Cardiac septum (tissue), 1 donor: ENCODE measurements around the gene EXOSC2. TPM values are rescaled to one million over a fixed set of nuclear protein-coding genes. Genes with fewer than 3 reads are reported as not detected.

Experiments used
- DNase-seq: peaks from one replicate; pipeline ENCODE4 v3.0.0-alpha.2; 2020; ENCODE audit warnings: low spot score
- intact Hi-C: fragments of 100-400 bp; cut with DNase I; formaldehyde crosslinking; loops from one replicate; pipeline ENCODE4 v1.14.0; 2022
- total RNA-seq: library from RNA; stranded (reverse); fragmentation: NEBNext Ultra II Directional; extraction: Animal tissue kit (Norgen Biotek cat#: 25700); gene quantifications from one replicate; pipeline ENCODE4 v1.2.1, GENCODE V29; 2021
- donor health status: DM: no; HTN: no; CAD: no.

Gene EXOSC2
- total RNA-seq, 1 donor from 2014 or later = 12.7 TPM

DNA sequence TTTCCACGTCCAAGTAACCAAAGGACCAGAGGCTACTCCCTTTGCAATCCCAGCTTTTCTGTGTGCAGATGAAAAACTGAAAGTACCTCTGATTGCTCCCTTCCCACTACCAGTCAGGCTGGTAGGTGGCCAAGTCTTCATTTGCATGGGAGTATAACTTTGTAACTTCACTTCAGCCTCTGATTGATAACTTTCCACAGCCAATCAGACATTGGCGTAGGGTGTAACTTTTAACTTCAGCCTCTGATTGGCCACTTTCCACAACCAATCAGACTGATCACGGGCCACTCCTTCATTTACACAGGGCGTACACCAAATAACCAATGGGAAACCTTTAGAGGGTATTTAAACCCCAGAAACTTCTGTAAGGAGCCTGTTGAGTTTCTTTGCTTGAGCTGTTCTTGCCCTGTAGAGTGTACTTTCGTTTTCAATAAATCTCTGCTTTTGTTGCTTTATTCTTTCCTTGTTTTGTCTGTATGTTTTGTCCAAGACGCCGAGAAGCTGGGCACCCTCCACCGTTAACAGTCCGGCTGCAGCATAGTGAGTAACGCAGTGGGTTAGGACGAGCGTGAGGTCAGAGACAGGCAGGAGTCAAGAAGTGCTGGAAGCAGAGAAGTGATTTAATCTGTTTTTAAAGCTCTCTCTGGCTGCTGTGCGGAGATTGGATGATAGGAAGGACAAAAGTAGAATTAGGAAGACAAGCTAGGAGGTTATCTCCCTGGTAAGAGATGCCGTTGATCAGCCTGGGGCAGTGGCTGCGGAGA, 3.5 kb upstream of the EXOSC2 start:
- DNase-seq = no peak
- intact Hi-C loops = no loop called here

DNA sequence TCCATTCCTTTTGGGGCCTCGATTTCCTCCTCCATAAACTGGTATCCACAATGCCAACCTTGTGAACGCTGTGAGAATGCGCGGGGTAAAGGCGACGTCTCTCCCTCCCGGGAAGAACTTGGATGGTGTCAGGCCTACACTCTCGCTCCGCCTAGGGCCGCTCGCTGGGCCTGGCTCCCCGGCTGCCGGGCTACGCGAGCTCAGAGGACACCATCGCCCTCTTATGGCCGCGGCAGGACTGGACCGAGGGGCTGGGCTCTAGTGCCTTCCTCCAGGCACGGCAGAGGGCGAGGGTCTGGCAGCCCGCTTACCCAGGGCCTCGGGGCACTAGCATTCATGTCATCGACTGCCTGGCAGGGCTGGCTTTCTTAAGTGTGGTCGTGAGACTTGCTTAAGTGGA, 1.3 kb upstream of the EXOSC2 start:
- intact Hi-C loops = no loop called here

DNA sequence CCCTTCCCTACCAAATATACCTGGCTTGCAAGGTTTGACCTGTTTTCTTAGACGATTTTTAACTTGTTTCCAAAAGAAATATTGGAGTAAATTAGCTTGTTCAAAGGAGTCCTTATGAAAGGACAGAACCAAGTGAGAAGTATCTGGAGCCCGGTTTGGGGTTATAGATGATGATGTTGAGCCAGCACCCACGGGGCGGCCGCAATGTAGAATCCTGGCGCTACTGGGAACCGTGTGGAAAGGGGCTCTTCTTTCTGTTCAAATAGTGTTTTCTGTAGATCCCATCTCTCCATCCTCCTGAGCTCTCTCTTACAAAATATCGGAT, 517 bp upstream of the EXOSC2 start:
- intact Hi-C loops = no loop called here
- no peak for DNase-seq

More for the DNA sequence above, 1.3 kb upstream of the EXOSC2 start:
- no peak for DNase-seq

DNA sequence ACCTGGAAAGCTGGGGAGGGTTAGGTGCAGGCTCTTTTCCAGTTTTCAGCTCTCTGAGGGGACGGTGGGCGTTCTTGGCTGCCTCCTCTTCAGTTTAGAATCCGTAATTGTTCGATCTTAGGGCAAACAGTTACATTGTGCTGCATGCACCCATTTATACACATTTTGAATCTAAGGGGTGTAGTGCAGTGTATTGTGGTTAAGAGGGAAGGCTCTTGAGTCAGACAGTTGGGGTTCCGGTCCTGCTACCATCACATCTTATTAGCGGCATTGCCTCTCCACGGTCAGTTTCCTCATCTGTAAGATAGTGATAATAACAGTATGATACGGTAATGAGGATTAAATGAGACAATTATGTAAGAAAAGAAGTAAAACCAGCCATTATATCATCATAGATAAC, 625 bp downstream of the EXOSC2 start:
- intact Hi-C loops = no loop called here
- DNase-seq = no peak

DNA sequence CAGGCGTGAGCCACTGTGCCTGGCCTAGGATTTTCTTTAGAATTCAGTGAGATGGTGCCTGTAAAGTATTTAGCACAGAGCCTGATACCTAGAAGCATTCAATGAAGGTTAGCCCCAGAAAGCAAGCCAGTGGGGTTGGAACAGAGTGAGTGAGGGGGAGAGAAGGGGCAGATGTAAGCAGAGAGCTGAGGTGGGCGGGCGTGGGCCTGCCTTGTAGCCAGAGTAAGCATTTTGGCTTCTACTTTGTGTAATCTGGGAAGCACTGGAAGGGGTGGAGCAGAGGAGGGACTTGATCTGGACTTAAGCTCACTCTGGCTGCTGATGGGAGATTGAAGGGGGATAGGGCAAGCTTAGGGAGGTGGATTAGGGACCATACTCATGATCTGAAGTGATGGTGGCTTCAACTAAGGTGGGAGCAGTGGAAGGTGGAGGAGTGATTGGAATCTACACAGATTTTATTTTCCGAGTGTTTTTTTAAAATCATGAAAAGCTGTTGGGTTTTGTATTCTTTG, 2.6 kb downstream of the EXOSC2 start:
- intact Hi-C loops = no loop called here
- no peak for DNase-seq

DNA sequence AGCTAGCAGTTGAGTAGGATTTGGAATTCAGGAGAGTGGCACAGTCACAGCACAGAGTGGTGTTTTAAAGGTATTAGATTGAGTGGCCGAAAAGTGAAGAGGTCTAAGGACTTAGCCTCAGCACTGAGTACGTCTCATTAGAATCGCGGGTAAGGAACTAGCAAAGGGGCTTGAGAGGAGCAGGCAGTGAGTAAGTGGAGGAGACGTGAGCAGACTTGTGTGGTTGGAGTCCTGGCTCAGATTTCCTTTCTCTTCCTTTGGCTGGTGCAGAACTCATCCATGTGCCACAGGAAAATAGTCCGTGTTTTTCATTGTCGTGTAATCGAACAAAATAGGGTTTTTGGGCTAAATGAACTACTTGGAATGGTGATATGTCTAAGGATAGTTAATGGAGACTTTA, 3.4 kb downstream of the EXOSC2 start:
- intact Hi-C loops = no loop called here
- DNase-seq = no peak

DNA sequence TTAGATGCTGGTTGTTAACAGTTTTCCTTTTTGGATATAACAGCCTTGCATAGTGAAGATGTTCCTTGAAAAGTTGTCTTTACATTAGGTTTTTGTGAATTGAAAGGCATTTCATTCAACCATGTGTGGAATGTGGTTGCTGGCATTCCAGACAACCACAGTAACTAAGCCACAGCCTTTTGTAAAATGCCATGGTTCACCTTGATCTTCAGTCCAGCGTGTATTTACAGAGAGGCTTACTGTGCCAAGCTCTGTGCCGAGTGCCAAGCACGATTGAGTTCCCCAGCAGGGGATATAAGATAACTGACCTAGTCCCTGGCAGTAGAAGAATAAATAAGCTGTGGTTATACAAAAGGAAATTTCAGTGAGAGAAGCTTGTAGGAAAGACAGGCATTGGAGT, 4.9 kb downstream of the EXOSC2 start:
- intact Hi-C loops = no loop called here
- no peak for DNase-seq

DNA sequence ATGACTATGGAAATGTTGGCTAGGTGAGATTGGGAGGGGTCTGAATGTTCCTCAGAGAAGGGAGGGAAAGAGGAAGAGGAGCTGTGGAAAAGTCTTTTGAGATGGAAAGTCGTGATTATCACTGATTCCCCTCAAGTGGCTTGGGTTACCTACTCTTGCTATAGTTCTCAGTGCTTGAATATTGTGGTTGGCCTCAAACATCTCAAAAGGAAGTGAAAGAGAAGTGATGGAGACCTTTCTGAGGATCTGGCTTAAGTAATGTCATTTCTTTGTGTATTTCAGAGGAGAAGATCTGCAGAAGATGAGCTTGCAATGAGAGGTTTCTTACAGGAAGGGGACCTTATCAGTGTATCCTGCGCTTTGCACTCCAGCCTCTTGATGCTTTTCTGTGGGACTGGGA, 5.5 kb downstream of the EXOSC2 start:
- intact Hi-C loops = no loop called here
- DNase-seq = no peak

DNA sequence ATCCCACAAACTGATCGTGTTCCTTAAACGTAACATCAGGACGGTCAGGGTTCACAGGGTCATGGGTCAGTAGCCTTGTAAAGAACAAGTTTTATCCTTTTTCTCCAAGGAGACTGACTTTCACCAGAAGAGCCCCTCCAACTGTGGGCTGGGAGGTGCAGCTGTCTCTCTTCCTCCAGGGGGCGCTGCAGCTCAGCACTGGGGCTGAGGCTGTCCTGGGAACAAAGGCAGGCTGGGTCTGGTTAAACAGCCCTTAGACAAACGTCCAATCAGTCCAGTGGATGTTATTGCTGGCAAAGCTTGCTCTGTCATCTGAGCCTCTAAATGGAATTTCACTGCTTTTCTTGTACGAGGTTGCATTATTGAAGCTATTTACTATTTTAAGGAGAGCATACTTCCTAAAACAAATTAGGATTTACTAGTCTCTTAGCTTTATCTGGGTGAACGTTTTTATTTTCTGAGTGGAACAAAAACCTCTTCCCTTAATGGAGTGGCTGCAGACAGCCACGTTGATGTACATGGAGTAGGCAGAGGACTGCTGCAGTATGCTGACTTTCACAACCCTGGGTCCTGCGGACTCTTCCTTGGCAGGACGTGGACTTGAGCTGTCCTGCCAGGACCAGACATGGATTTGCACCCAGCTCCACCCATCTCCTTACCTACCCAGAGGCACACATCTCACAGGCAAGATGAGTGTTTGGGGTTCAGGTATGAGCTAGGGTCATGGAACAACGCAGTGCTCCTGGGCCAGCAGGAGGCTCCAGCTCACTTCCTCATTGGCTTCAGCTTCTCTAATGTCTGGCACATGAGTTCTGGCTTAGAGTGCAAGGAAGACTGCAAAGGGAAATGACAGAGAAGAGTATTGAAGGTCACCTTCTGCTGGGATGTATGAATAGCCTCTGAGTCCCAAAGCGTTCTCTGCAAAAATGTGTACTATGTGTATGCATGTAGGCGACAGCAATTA, 7.8 kb downstream of the EXOSC2 start:
- intact Hi-C loops = no loop called here

DNA sequence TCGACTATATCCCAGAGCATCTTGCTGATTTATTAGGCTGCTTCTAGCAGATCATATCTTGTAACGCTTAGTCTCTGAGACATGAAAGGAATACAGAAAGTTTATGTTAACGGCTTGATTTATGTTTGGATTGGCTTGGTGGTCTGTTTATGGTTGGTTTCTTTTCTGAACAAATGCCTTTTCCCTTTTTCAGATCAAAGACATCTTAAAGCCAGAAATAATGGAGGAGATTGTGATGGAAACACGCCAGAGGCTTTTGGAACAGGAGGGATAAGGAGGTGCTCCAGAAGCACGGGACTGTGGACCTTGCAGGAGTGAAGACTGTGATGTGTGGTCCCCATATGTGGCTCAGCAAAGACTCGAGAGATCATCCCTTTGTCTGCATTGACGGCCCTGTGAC, 9.9 kb downstream of the EXOSC2 start:
- DNase-seq = no peak
- intact Hi-C loops = no loop called here

More for the DNA sequence above, 7.8 kb downstream of the EXOSC2 start:
- peak; percentile 91 for DNase-seq

DNA sequence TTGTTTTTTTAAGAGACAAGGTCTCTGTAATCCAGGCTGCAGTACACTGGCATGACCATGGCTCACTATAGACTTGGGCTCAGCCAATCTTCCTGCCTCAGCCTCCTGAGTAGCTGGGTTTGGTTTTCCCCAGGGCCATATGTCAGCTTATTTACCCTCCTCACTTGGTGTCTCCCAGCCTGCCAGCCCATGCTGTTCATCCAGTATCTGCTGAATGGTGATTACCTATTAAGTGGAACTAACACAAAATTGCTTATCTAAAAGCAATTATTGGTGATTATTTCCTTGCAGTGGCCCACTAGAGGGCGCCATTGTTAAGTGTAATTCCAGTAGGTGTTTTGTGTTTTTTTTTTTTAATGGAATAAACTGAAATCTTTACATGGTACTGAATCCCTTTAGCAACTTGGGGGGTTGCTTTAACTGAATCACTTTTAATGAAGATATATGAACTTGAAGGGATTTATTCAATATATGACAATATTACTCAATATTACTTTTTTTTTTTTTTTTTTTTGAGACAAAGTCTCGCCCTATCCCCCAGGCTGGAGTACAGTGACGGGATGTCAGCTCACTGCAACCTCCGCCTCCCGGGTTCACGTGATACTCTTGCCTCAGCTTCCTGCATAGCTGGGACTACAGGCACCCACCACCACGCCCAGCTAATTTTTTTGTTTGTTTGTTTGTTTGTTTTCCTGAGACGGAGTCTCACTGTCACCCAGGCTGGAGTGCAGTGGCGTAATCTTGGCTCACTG, 13.8 kb downstream of the EXOSC2 start:
- intact Hi-C loops = loop anchor here (2.0 to 5.0 kb wide), 3 partner anchors 233 to 340 kb away; no protein-coding TSS in a partner anchor
- no peak for DNase-seq

DNA sequence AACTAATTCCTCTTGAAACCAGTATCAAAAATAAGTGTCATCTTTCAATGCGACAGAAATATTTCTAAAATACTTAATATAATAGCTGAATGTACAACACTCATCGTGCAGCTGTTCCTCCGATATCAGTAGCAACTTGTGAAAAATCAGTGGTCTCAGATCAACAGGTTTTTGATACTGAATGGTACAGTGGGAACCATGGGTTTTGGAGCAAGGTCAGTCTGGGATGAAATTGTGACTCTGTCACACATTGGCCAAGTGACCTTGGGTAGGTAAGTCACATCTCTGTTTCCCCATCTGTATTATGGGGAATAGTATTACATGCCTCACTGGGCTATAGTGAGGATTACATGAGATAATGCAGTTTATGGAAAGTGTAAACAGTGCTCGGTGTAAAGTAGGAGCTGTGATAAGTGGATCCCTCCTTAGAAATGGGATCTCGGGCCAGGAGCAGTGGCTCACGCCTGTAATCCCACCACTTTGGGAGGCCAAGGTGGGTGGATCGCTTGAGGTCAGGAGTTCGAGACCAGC, 17.3 kb downstream of the EXOSC2 start:
- no peak for DNase-seq
- intact Hi-C loops = loop anchor here (10.0 kb wide), 1 partner anchor 124 kb away; the partner anchor contains the start of gene ABL1

DNA sequence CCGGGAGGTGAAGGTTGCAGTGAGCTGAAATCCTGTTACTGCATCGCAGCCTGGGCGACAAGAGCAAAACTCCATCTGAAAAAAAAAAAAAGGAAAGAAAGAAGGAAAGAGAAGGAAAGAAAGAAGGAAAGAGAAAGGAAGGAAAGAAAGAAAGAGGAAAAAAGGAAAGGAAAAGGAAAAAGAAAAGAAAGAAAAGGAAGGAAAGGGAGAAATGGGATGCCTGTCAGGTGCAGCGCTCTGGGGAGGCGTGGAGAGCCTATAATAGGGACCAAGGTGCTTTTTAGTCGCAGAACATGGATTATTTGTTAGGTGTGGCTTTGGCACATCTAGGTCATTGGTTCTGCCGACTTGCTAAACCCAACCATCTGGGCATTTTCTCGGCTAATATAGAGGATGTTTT, 17.9 kb downstream of the EXOSC2 start:
- intact Hi-C loops = loop anchor here (10.0 kb wide), 1 partner anchor 123 kb away; the partner anchor contains the start of gene ABL1
- DNase-seq = no peak

DNA sequence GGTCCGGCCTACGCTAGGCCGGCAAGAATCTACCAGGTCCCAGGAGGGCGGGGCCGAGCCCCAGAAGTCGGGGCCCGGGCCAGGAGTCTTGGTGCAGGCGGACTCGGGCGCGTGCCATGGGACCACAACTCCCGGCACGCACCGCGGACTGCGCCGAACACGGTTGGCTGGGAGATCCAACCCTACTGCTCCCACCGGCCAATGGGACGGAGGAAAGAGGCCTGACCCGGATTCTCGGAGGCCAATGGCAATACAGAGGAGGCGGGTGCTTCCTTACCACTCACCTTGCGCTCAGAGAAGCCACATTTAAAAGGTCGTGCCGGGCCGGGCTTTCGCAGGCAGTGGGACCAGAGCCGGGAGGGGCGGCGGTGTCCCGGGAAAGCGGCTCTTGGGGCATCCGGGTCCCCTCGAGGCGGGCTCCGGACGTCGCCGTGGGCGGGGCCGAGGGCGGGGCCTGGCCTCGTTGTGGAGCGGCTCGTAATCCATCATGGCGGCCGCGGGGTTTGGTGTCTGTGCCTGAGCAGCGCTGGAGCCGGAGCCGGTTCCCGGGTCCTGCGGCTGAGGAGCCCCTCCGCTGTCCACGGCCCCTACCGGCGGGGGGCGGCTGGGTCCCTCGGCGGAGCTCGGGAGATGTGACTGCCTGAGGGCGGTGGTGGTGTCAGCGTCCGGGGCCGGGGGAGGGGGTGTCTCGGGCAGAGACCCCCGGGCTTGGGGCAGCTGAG, 19.1 kb downstream of the EXOSC2 start:
- DNase-seq = peak; percentile 99
- intact Hi-C loops = loop anchor here (2.0 to 10.0 kb wide), 2 partner anchors 58 to 122 kb away; partner anchors contain the start of gene ABL1

DNA sequence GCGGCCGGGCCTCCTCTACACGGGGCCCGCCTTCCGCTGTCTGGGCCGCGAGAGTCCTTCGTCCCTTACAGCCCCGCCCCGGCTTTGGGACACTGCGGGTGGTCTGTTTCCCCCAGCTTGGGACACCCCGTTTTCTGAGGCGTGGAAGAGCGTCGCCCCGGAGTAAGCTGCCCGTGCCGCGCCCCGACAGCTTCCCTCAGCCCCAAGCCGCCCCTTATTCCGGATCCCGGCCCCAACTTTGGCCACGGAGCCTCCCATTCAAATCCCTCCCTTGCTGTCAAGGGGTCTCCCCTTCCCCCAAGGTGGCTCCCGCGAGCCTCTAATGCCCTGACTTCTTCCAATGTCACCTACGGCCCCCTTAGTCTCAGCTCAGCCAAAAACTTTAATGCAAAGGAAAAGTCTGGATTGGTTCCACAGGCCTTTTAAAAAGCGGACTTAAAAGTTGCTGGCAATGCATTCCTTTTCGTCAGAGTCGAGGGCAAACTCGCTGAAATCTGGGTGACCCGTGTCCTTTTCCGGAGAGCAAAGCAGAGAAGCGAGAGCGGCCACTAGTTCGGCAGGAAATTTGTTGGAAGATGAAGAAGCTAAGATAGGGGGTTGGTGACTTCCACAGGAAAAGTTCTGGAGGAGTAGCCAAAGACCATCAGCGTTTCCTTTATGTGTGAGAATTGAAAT, 19.8 kb downstream of the EXOSC2 start:
- intact Hi-C loops = loop anchor here (2.0 to 10.0 kb wide), 2 partner anchors 57 to 121 kb away; partner anchors contain the start of gene ABL1
- DNase-seq = no peak

DNA sequence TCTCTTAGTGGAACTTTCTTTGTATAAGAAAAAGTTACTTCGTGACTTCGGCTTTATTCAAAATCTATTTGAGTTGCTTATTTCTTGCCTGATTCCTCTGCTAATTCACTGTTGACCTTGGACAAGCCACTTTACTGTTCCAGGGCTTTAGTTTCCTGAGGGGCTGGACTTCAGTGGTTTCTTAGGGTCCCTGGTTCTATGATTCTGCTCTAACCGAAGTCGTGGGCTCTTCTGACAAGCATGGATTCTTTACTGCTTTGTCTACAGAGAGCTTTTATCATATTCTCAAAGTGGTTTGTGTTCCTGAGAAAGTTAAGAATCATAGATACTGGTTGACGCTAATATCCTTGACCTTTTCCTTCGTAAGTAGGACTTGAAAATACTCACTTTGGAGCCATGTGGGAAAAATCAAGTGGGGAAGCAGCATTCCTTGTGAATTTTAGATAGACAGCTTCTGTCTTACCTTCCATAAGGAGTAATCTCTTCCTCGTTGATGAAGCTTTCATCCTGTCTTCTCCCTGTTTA, 21.1 kb downstream of the EXOSC2 start:
- DNase-seq = no peak
- intact Hi-C loops = loop anchor here (2.0 to 10.0 kb wide), 2 partner anchors 120 to 146 kb away; partner anchors contain the start of gene ABL1

DNA sequence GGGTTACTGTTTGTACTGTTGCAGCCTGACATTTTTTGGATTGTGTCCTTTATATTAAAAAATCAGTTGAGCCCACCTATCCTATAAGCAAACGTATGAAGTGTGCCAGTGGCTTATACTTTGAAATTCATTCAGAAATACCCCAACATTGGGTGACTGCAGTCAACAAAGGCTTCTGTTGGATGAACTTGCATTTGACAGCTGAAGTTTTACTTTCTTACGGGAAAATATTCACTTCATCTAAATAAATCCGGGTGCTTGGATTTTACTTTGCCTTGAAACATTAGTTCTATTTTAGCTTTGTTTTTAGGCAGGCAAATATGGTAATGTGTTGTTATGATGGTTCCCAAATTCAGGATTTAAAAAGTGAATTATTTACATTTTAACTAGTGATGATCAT, 21.7 kb downstream of the EXOSC2 start:
- intact Hi-C loops = loop anchor here (2.0 to 10.0 kb wide), 2 partner anchors 120 to 146 kb away; partner anchors contain the start of gene ABL1
- DNase-seq = no peak

DNA sequence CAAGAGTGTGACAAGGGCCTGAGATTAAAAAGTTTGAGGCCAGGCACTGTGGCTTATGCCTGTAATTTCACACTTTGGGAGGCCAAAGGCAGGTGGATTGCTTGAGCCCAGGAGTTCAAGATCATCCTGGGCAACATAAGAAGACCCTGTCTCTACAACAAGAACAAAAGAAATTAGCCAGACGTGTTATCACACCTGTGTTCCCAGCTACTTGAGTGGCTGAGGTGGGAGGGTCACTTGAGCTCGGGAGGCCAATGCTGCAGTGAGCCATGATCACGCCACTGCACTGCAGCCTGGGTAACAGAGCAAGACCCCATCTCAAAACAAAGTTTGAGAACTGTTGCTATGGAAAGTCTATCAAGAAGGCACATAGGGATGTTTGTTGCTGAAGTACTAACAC, 25.0 kb downstream of the EXOSC2 start:
- DNase-seq = no peak
- intact Hi-C loops = loop anchor here (10.0 kb wide), 1 partner anchor 116 kb away; the partner anchor contains the start of gene ABL1
